Liver (tissue), 3 donors: ENCODE measurements around the gene SLC5A2.
"Not testable (repeated sequence)": the region's sequence is repeated elsewhere in the genome, so short reads cannot be mapped to it uniquely, and the experiment has no call there.

ENCODE experiments used
- EGR1 ChIP-seq, 2 donors: IDR thresholded peaks; 2 replicates each; pipeline ENCODE4 v1.6.1; 2016 to 2018; ENCODE audit warnings: antibody characterized with exemption in 2 of 2, low read depth in 2 of 2
- GABPA ChIP-seq, 2 donors: IDR thresholded peaks in 1 of 2; conservative IDR thresholded peaks in 1 of 2; 2 replicates each; pipeline ENCODE4 v1.6.1; 2016; ENCODE audit warnings: antibody characterized with exemption in 2 of 2, mild to moderate bottlenecking in 1 of 2, moderate library complexity in 1 of 2
- JUND ChIP-seq, 2 donors: IDR thresholded peaks; 2 replicates each; pipeline ENCODE4 v1.6.1; 2016; ENCODE audit warnings: antibody characterized with exemption in 2 of 2
- MAX ChIP-seq: IDR thresholded peaks from 2 replicates; pipeline ENCODE4 v1.6.1; 2016; ENCODE audit warnings: antibody characterized with exemption
- REST ChIP-seq: IDR thresholded peaks from 2 replicates; pipeline ENCODE4 v1.6.1; 2016; ENCODE audit warnings: antibody characterized with exemption, mild to moderate bottlenecking
- SP1 ChIP-seq: IDR thresholded peaks from 2 replicates; pipeline ENCODE4 v1.6.1; 2018; ENCODE audit warnings: antibody characterized with exemption, mild to moderate bottlenecking
- TF ChIP-seq, protein P1 (sequence below): fragments of 150-350 bp; IDR thresholded peaks from 2 replicates; pipeline ENCODE4 v1.5.1; 2017; ENCODE audit warnings: improper control_type of control experiment, low read depth, low read length; ENCODE audit not compliant: missing input control
- donor health status: healthy.
- donor health status: healthy.

- not testable (repeated sequence) for TF ChIP-seq GABPA (IDR thresholded peaks at IDR 0.05 in 1 of 2, conservative IDR thresholded peaks at IDR 0.05 in 1 of 2); MAX; REST; SP1; EGR1 (IDR thresholded peaks at IDR 0.05; ENCODE audit: low read depth in 2 of 2); JUND (IDR thresholded peaks at IDR 0.05)
- TF ChIP-seq, protein P1, sequence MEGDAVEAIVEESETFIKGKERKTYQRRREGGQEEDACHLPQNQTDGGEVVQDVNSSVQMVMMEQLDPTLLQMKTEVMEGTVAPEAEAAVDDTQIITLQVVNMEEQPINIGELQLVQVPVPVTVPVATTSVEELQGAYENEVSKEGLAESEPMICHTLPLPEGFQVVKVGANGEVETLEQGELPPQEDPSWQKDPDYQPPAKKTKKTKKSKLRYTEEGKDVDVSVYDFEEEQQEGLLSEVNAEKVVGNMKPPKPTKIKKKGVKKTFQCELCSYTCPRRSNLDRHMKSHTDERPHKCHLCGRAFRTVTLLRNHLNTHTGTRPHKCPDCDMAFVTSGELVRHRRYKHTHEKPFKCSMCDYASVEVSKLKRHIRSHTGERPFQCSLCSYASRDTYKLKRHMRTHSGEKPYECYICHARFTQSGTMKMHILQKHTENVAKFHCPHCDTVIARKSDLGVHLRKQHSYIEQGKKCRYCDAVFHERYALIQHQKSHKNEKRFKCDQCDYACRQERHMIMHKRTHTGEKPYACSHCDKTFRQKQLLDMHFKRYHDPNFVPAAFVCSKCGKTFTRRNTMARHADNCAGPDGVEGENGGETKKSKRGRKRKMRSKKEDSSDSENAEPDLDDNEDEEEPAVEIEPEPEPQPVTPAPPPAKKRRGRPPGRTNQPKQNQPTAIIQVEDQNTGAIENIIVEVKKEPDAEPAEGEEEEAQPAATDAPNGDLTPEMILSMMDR = not testable (repeated sequence)
Observed at GRCh38 chr16:31445931-31446330, 37.0 kb upstream of the SLC5A2 start.
